Hippocampal formation (tissue), 2 donors: ENCODE measurements around the gene FRMPD4.

Experiments used
- DNase-seq, 2 donors: peaks; one replicate each; lab custom pipeline; 2025; lab: John Stamatoyannopoulos, UW

FRMPD4 gene

GRCh38 chrX:12210971-12211370 is 72.7 kb downstream of the FRMPD4 start:
- no peak for DNase-seq

DNA sequence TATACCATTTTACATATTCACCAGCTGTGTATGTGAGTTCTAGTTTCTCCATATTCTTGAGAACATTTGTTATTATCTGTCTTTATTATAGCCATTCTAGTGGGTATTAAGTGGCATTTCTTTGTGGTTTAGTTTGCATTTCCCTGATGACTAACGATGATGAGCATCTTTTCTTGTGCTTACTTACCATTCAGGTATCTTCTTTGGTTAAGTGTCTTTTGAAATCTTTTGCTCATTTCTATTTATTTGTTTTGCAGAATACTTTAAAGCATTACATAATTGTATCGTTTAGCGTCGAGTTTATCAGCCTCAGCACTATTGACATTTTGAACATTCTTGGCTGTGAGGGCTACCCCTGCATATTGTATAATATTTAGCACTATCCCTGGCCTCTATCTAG is 85.4 kb downstream of the FRMPD4 start:
- no peak for DNase-seq

- DNase-seq = no peak
Measured at GRCh38 chrX:12225107-12225506, 86.8 kb downstream of the FRMPD4 start.

GRCh38 chrX:12227412-12228041 is 89.3 kb downstream of the FRMPD4 start:
- no peak for DNase-seq

DNA sequence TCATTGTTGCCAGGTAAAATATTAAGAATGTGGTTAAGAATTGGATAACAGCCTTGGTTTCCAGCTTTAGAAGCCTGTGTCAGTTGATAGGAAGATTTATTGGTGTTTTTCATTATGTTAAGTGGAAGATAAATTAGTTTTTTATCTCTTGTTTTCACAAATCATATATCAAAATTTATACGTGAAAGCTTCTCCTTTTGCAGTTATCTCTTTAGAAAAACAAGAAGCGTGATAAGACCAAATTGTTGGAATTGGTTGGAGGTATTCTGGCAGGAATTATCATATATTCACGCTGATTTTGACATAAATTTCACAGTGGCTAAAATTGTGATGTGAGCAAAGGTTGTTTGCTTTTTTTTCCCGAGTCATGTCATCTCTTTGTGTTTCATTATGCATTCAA is 90.6 kb downstream of the FRMPD4 start:
- DNase-seq = no peak

DNA sequence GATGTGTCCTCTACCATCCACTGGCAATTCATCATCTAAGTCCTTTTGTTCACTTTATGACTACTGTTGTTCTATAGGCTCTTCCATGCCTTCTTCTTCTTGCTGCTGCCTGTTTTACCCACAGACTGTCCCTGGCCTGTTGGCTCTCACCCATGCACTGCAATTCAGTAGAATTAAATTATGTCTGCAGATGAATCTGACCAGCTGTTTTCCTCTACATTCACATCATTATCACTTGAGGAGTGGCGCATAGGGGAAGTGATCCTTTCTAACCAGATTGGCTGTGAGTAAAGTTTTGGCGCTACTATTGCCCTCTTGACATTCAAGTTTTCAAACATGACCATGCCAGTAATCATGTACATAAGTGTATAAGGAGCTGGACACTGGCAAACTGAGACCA is 91.7 kb downstream of the FRMPD4 start:
- DNase-seq = no peak

- no peak for DNase-seq
Measured at GRCh38 chrX:12234534-12235329, 96.5 kb downstream of the FRMPD4 start.

GRCh38 chrX:12236156-12236555 is 97.9 kb downstream of the FRMPD4 start:
- DNase-seq = no peak

DNA sequence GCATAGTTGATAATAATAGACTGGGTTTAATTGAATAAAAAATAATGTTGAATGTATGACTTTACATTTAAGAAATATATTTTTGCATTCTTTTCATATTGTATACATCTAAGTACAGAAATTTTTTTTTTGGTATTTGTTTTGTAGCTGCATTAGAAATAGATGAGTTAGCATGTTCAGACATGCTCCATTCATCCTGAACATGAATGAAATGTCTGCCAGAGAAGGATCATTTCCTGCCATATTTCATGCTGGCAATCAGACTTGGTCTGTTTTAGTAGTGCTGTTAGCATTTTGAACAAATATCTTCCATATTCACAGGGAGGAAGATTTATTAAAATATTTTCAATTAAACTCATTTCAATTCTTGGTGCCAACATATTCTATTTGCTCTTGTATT is 98.9 kb downstream of the FRMPD4 start:
- no peak for DNase-seq

GRCh38 chrX:12237771-12238170 is 99.5 kb downstream of the FRMPD4 start:
- DNase-seq = no peak

- no peak for DNase-seq
Measured at GRCh38 chrX:12239356-12240082, 101.2 kb downstream of the FRMPD4 start.

- DNase-seq = no peak
Measured at GRCh38 chrX:12240491-12240890, 102.2 kb downstream of the FRMPD4 start.

- no peak for DNase-seq
Measured at GRCh38 chrX:12241026-12241425, 102.8 kb downstream of the FRMPD4 start.

DNA sequence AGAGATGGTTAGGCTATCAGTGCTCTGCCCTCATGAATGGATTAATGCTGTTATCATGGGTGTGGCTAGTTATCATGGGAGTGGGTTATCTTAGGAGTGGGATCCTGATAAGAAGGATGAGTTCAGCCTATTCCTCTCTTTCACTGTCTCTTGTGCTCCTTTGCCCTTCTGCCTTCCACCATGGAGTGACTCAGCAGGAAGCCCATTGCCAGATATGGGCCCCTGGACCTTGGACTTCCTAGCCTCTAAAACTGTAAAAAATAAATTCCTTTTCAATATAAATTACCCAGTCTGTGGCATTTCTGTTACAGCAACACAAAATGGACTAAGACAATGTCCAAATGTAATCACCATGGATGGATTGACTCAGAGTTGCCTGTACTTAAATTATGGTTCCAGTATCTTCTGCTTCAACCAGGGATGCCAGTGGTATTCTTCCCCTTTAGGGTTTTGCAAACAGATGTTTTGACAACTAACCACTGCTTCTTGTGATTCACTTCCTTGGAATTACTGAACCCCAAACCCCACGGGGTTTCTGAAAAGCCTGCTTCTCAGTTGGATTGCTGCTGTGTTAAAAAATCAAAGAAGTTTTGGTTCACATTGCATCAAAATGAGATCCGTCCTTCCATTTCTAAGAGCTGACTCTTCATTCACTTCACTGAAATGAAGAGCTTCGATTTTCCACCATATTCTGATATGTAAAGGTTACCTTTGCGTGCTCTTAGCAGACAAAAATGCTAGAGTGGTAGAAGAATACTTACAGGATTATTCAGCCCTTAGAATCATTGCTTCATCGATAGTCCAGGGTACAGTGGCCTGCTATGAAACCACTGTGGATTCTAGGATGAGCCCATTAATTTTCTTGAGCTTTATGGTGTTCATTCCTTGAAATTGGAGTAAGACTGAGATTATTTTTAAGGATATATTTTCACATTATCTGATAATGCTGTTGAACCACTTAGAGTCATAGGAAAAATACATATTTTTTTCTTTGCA is 107.7 kb downstream of the FRMPD4 start:
- DNase-seq = no peak

- DNase-seq = no peak
Measured at GRCh38 chrX:12249997-12250396, 111.7 kb downstream of the FRMPD4 start.

DNA sequence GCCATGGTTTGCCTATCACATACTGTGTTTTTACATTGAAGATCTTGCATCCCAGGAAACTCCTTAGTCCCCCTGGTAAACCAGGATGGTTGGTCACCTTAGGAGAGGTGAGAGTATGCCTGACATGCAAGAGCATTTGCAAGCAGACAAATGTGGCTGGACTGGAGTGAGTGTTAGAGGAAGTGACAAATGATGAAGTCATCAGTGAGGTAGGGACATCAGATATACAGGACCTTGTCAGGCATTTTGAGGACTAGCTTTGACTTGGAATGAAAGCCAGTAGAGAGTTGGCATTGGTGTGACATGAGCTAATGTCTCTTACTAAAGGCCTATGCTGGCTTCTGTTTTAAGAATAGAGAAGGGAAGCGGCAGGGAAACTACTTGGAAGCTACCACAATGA is 124.9 kb downstream of the FRMPD4 start:
- no peak for DNase-seq

DNA sequence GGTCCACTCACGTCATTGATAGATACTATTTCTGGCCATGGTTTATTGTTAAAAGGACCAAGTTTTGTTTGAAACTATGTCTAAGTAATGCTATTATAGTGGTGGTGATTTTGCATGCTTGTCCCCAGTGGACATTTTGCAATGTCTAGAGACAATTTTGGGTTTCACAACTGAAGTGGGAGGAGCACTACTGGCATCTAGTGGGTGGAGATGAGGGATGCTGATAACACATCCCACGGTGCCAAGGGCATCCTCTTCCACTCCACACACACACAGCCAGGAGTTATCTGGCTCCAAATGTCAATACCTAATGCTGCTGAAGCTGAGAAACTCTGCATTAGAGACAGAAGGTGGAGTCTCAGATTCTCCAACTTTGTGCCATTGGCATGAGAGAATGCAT is 131.2 kb downstream of the FRMPD4 start:
- DNase-seq = no peak

- no peak for DNase-seq
Measured at GRCh38 chrX:12278151-12278550, 139.9 kb downstream of the FRMPD4 start.

GRCh38 chrX:12282991-12283390 is 144.7 kb downstream of the FRMPD4 start:
- DNase-seq = no peak

DNA sequence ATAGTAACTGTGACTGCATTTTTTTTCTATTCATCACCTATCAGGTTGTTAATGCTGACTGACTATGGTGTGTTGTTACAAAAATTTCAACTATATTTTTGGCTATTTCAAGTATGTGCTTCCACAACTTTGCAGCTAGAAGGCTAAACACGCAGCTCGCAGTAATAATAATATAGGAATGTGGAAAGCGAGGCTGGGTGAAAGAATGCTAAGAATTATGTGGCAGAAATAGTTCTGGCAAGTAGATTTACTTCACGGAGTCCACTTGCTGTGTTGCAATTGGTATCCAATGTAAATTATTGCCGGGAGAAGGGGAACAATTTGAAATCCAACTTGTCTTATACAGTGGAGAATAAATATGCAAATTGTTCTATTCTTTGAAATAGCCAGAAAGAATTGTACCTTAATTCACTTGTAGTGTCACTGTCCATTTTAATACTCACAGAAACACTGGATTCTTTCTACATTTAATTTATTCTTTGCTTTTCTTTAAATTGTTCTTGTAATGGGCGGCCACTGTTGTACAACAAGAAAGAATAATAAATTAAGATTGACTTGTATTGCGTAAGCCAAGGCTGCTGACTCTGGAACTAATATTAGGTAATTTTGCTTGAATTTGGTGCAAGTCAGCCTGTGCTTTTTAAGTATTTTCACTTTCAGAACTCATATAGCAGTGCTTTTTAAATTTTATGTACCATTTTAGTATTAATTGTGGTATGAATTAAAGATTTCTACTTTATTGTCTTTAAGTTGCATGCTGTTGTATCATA is 154.9 kb downstream of the FRMPD4 start:
- no peak for DNase-seq

- no peak for DNase-seq
Measured at GRCh38 chrX:12297353-12297752, 159.1 kb downstream of the FRMPD4 start.
